Measurements from ENCODE around the gene LMAN2L.
A peak's percentile ranks its signal among the peaks of the same experiment; 100 is the strongest.
"Not testable (repeated sequence)": the region's sequence is repeated elsewhere in the genome, so short reads cannot be mapped to it uniquely, and the experiment has no call there.

Gene LMAN2L

GRCh38 chr2:96687711-96688640 is 51.9 kb downstream of the LMAN2L start:
- DNase-seq (ENCODE audit: low spot score): no peak

- no peak for DNase-seq (ENCODE audit: low spot score)
Measured at GRCh38 chr2:96687266-96687665, 52.6 kb downstream of the LMAN2L start.

- DNase-seq (ENCODE audit: low spot score): peak; percentile 59
Measured at GRCh38 chr2:96685577-96686459, 54.0 kb downstream of the LMAN2L start.

DNA sequence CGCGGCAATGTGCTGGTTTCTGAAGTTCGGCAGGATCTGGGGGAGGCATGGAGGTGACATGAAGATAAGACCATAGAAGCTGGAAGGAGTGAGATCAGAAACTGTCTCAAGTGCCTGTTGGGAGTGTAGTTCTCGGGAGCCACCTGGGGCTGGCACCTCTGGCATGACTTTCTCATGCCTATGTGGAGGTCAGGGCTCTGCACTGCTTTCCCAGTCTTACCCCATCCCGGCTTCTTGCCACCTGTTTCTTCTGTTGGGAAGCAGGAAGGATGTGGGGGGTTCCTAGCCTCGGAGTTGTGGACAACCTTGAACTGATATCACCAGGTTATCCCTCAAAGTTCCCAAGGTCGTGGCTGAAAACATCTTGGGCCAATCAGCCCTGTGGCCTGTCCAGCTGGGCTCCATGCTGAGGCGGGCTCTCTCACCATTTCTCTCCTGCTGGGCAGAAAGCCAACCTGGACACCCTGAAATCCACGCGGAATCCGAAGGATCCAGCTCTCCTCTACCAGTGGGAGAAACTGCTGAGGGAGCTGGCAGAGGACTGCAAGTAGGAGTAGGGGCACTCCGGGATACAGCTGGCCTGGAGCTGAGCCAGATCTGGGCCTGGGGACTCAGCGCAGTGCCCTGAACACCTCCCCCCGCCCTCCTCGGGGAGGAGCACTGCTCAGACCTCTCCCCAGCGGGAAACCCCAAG is 54.8 kb downstream of the LMAN2L start:
- DNase-seq (ENCODE audit: low spot score): no peak

DNA sequence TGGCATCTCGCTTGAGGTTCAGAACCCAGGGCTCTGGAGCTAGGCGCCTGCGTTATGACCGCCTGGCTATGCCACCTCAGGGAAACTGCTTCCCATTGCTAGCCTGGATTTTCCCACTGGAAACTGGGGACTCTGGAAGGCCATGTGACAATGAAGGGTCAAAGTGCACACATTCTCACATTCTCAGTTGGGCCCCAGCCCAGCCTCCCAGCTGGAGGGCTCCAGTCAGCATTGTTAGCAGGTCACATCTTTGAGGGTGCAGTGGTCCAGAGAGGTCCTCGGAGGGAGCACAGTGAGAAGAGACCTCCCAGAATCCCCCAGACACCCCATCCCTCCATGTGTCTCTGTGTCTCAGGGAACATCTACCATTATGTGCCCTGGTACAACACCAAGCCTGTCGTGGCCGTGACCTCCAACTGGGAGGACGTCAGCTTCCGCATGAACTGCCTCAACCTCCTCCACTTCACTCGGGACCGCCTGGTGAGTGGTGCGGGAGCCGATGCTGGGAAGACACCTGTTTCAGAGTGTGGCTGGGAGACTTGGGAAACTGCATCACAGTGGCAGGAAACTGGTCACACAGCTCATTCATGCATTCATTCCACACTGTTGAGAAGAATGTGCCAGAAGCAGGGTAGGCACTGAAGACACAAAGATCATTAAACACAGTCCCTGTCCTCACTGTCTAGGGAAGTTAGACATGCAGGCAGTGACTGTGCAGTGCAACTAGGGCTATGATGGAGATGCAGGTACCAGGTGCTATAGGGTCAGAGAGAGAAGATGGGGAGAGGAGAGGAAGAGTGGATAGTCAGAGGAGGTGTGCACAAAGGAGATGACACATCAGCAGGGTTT is 55.7 kb downstream of the LMAN2L start:
- peak; percentile 49 for DNase-seq (ENCODE audit: low spot score)

DNA sequence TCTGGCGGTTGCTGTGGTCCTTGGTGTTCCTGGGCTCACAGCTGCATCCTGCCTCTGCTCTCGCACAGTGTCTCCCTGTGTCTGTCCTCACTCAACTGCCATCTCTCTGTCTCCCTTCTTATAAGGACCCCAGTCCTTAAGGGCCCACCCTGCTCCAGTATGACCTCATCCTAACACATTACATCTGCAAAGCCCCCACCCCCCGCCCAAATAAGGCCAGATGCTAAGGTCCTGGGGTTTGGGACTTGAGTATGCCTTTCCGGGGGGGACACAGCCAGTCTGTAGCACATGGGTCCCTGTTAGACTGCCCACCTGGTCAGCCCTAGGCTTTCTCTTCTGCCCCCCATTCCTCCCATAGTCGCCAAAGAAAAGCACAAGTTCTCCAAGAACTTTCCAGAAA is 56.6 kb downstream of the LMAN2L start:
- DNase-seq (ENCODE audit: low spot score): no peak

DNA sequence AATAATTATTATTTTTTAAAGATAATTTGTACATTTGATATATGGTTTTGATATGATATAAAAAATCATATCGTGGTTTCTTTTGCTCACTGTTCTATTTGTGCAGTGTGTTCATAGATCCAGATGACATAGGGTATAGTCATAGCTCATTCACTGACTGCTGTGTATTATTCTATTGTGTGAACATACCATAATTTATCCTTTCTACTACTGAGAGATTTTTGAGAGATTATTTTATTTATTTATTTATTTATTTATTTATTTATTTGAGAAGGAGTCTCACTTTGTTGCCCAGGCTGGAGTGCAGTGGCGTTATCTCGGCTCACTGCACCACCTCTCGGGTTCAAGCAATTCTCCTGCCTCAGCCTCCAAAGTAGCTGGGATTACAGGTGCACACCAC is 58.3 kb downstream of the LMAN2L start:
- DNase-seq (ENCODE audit: low spot score): no peak

DNA sequence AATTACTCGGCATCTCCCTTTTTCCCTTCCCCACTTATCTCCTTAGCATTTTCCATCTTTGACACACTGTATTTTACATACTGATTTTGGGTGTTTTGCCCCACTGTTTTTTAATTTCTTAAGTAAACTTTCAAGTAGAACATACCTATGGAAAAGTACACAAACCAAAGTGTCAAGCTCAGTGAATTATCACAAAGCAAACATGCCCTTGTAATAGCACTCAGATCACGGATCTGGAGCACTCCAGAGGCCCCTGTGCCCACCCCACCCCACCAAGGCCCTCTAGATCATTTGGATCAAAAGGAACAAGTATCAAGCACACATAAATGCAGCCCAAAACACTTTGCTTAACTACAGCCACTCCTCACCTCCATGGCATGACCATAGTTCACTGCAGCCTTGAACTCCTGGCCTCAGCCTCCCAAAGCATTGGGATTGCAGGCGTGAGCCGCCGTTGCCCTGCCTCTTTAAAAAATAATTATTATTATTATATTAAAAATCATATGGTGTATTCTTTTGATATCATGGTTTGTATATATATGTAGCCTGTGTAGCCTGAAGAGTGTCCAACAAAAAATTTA is 59.2 kb downstream of the LMAN2L start:
- no peak for DNase-seq (ENCODE audit: low spot score)

GRCh38 chr2:96679848-96680247 is 60.0 kb downstream of the LMAN2L start:
- DNase-seq (ENCODE audit: low spot score): no peak

DNA sequence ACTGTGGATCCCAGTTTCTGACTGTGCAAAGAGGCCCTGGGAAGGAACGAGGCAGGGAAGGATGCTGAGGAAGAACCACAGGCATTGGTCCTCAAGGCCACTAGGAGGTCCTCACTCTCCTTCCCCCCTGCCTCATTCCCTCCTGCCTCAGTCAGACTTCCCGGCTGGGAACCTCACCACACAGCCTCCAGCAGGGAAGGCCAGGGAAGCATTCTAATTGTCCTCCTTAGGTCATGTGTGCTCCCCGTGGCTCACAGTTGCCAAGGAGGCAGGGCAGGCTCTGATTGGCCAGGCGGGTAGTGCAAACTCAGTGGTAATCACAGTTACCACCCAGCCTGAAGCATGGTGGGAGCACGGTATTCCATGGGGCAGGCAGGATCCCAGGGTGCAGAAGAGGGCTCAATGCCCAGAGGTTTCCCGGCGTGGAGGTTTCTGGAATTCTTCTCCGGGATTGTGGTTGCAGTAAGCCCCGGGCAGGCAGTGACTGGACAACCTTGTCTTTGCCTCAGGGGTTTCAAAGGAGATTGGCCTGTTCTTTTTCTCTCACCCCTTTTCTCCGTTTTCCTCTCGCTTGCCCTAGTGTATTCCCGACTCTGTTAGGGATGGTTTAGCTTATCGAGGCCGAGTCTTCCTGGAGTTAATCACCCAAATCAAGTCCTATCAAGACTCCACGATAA is 70.2 kb downstream of the LMAN2L start:
- DNase-seq (ENCODE audit: low spot score): no peak

DNA sequence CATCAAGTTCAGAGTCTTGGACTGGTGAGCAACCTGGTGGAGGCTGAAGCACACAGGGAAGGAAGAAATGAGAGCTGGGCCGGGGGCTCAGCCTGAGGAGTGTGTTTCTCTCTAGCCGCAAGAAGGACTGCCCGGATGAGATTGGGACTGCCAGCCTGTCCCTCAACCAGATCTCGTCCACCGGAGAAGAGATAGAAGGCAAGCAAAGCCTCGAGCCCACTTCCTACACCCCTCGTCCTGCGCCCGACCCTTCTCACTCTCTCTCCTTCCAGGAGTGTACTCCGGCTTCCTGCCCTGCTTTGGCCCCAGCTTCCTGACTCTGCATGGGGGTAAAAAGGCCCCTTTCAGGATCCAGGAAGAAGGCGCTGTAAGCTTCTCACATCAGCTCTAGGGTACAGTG is 71.1 kb downstream of the LMAN2L start:
- no peak for DNase-seq (ENCODE audit: low spot score)

DNA sequence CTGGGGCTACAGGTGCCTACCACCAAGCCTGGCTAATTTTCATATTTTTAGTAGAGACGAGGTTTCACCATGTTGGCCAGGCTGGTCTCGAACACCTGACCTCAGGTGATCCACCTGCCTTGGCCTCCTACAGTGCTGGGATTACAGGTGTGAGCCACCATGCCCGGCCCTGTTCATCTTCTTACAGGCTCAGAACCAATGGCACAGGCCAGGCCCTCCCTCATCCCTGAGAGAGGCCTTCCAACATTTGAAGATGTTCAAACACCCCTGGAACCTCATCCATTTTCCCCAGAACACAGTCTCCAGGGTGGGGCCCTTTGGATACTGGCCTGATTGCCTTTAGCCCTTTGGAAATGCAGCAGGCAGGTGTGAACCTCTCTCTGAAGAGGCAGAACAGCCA is 74.1 kb downstream of the LMAN2L start:
- DNase-seq (ENCODE audit: low spot score): not testable (repeated sequence)

- no peak for DNase-seq (ENCODE audit: low spot score)
Measured at GRCh38 chr2:96665083-96665569, 74.7 kb downstream of the LMAN2L start.

DNA sequence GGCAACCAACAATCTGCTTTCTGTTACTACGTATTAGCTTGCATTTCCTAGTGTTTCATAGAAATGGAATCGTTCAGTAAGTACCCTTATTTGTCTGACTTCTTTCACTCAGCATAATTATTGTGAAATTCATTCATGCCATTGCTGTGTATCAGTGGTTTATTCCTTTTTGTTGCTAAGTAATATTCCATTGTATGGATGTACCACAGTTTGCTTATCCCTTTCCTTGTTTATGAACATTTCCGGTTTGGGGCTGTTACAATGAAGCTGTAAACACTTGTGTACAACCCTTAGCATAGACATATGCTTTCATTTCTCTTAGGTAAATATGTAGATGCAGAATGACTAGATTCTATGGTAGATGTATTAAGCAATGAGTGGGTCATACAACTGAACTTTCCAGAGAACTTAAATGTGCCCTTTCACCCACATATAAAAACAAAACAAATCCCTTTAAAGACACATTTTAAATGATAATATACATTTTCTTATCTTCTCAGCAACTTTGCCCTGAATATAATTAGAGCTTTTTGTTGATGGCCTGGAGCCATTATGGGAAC is 75.4 kb downstream of the LMAN2L start:
- DNase-seq (ENCODE audit: low spot score): no peak

GRCh38 chr2:96663829-96664228 is 76.0 kb downstream of the LMAN2L start:
- DNase-seq (ENCODE audit: low spot score): no peak

DNA sequence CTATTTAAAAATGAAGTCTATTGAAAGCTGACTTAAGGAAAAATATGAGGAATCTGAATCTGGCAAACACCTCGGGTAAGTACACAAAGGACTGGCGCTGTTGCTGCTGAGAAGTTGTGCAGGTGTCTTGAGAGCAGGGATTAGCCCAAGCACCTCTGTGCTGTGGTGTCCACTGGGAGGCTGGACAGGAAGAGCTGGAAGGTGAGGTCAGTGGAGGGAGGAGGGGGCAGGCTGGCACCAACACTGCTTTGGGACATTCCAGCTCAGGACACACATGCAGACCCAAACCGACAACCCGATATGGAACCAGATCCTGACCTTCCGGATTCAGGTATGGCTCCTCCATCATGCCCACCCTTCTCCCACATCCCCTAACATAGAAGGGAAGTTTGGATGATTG is 76.7 kb downstream of the LMAN2L start:
- no peak for DNase-seq (ENCODE audit: low spot score)

- no peak for DNase-seq (ENCODE audit: low spot score)
Measured at GRCh38 chr2:96662360-96662759, 77.5 kb downstream of the LMAN2L start.

GRCh38 chr2:96661324-96661723 is 78.5 kb downstream of the LMAN2L start:
- no peak for DNase-seq (ENCODE audit: low spot score)

- no peak for DNase-seq (ENCODE audit: low spot score)
Measured at GRCh38 chr2:96656540-96656939, 83.3 kb downstream of the LMAN2L start.
